WTC11 (cell line): ENCODE data around the gene AK5. TPM values are rescaled to one million over a fixed set of nuclear protein-coding genes. Genes with fewer than 3 reads are reported as not detected.

Source experiments
- ATAC-seq: fragments of 200-7000 bp; cut with Tn5 transposase; 2 replicates; pipeline ENCODE4 v1.10.0; 2021; ENCODE audit warnings: mild to moderate bottlenecking, moderate library complexity
- CTCF ChIA-PET: fragments of 300-600 bp; sonication (Branson Sonifier 250); formaldehyde crosslinking; loops from one replicate; lab custom pipeline; 2021; ENCODE audit warnings: antibody characterized with exemption; lab: Charles Lee
- POLR2A ChIA-PET: fragments of 350-600 bp; sonication (Branson Sonifier 250); formaldehyde crosslinking; loops from one replicate; lab custom pipeline; 2021; ENCODE audit warnings: antibody characterized with exemption; lab: Charles Lee
- DNase-seq: peaks from one replicate; pipeline ENCODE4 v3.0.0; 2021; ENCODE audit warnings: low spot score
- H3K27ac Mint-ChIP-seq: 2 replicates; pipeline ENCODE4 v1.8.0; 2021; ENCODE audit warnings: mixed read lengths
- H3K27me3 Mint-ChIP-seq: 2 replicates; pipeline ENCODE4 v1.8.0; 2021; ENCODE audit warnings: low read depth, mild to moderate bottlenecking, moderate library complexity, mixed read lengths
- H3K36me3 Mint-ChIP-seq: 2 replicates; pipeline ENCODE4 v1.8.0; 2021; ENCODE audit warnings: mixed read lengths
- H3K4me1 Mint-ChIP-seq: 2 replicates; pipeline ENCODE4 v1.8.0; 2022; ENCODE audit warnings: mixed read lengths
- H3K4me3 Mint-ChIP-seq: 2 replicates; pipeline ENCODE4 v1.8.0; 2021; ENCODE audit warnings: mild to moderate bottlenecking, moderate library complexity, mixed read lengths
- H3K9me3 Mint-ChIP-seq: 2 replicates; pipeline ENCODE4 v1.8.0; 2021; ENCODE audit warnings: mixed read lengths
- ATF2 ChIP-seq: sonication (generic); formaldehyde crosslinking; IDR thresholded peaks from 2 replicates; pipeline ENCODE4 v1.8.1; 2022; ENCODE audit warnings: low read depth, missing genetic modification reagents, borderline replicate concordance
- CDX4 ChIP-seq: fragments of 250-450 bp; sonication (Bioruptor Pico); IDR thresholded peaks from 2 replicates; pipeline ENCODE4 v1.9.0; 2021; ENCODE audit warnings: moderate library complexity, mild to moderate bottlenecking, inconsistent platforms, borderline replicate concordance
- CREM ChIP-seq: sonication (generic); formaldehyde crosslinking; IDR thresholded peaks from 2 replicates; pipeline ENCODE4 v1.8.1; 2022; ENCODE audit warnings: mild to moderate bottlenecking, missing genetic modification reagents, moderate library complexity
- E2F5 ChIP-seq: sonication (generic); formaldehyde crosslinking; IDR thresholded peaks from 2 replicates; pipeline ENCODE4 v1.8.1; 2022; ENCODE audit warnings: mild to moderate bottlenecking, moderate library complexity, missing genetic modification reagents
- ERG ChIP-seq: fragments of 250-450 bp; sonication (Bioruptor Pico); IDR thresholded peaks from 2 replicates; pipeline ENCODE4 v1.8.0; 2021; ENCODE audit warnings: mild to moderate bottlenecking
- ETV6 ChIP-seq: sonication (generic); formaldehyde crosslinking; IDR thresholded peaks from 2 replicates; pipeline ENCODE4 v1.8.1; 2022; ENCODE audit warnings: mild to moderate bottlenecking, missing genetic modification reagents
- FOXP1 ChIP-seq: sonication (generic); formaldehyde crosslinking; IDR thresholded peaks from 2 replicates; pipeline ENCODE4 v1.8.0; 2022; ENCODE audit warnings: missing genetic modification reagents, mild to moderate bottlenecking, moderate library complexity, borderline replicate concordance
- FOXP4 ChIP-seq: sonication (generic); formaldehyde crosslinking; IDR thresholded peaks from 2 replicates; pipeline ENCODE4 v1.8.0; 2022; ENCODE audit warnings: mild to moderate bottlenecking, missing genetic modification reagents
- GTF2I ChIP-seq: fragments of 250-450 bp; sonication (Bioruptor Pico); conservative IDR thresholded peaks from 2 replicates; pipeline ENCODE4 v1.4.0; 2021; ENCODE audit warnings: mild to moderate bottlenecking
- MAX ChIP-seq: sonication (generic); formaldehyde crosslinking; IDR thresholded peaks from 2 replicates; pipeline ENCODE4 v1.8.0; 2022; ENCODE audit warnings: mild to moderate bottlenecking, missing genetic modification reagents
- MXD4 ChIP-seq: fragments of 250-450 bp; sonication (Bioruptor Pico); IDR thresholded peaks from 2 replicates; pipeline ENCODE4 v1.8.0; 2021; ENCODE audit warnings: mild to moderate bottlenecking, moderate library complexity, borderline replicate concordance
- MYBL2 ChIP-seq: sonication (generic); formaldehyde crosslinking; IDR thresholded peaks from 2 replicates; pipeline ENCODE4 v1.8.1; 2023; ENCODE audit warnings: mild to moderate bottlenecking, moderate library complexity, missing genetic modification reagents
- NFATC4 ChIP-seq: fragments of 250-450 bp; sonication (Bioruptor Pico); IDR thresholded peaks from 2 replicates; pipeline ENCODE4 v1.9.0; 2021; ENCODE audit warnings: mild to moderate bottlenecking
- SMAD4 ChIP-seq: sonication (generic); formaldehyde crosslinking; IDR thresholded peaks from 2 replicates; pipeline ENCODE4 v1.8.0; 2022; ENCODE audit warnings: mild to moderate bottlenecking, missing genetic modification reagents
- SP1 ChIP-seq: sonication (generic); formaldehyde crosslinking; conservative IDR thresholded peaks from 2 replicates; pipeline ENCODE4 v1.8.1; 2022; ENCODE audit warnings: missing genetic modification reagents
- ZNF219 ChIP-seq: sonication (generic); formaldehyde crosslinking; IDR thresholded peaks from 2 replicates; pipeline ENCODE4 v1.8.0; 2023; ENCODE audit warnings: missing genetic modification reagents, mild to moderate bottlenecking, borderline replicate concordance
- total RNA-seq: library from RNA; stranded (reverse); gene quantifications from 3 replicates; pipeline ENCODE4 v1.2.3, GENCODE V29; 2021
- TF ChIP-seq, protein P1 (sequence below): sonication (generic); formaldehyde crosslinking; IDR thresholded peaks from 2 replicates; pipeline ENCODE4 v1.8.1; 2023; ENCODE audit warnings: mild to moderate bottlenecking, moderate library complexity, missing genetic modification reagents
- TF ChIP-seq, protein P2 (sequence below): sonication (generic); formaldehyde crosslinking; IDR thresholded peaks from 2 replicates; pipeline ENCODE4 v1.8.0; 2022; ENCODE audit warnings: missing genetic modification reagents
- TF ChIP-seq, protein P3 (sequence below): sonication (generic); formaldehyde crosslinking; IDR thresholded peaks from 2 replicates; pipeline ENCODE4 v1.8.0; 2023; ENCODE audit warnings: mild to moderate bottlenecking, missing genetic modification reagents

AK5 gene
- total RNA-seq, 1 experiment from 2014 or later = 3.0 TPM

DNA sequence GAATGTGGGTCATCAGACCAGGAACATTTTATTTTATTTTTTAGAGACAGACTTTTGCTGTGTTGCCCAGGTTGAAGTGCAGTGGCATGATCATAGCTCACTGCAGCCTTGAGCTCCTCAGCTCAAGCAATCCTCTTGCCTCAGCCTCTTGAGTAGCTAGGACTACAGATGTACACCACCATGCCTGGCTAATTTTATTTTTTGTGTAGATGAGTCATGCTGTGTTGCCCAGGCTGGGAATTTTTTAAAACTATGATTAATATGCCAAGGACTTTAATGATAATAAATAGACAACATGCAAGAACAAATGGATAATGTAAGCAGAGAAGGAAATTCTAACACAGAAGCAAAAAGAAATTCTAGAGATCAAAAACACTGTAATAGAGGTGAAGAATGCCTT is 142.4 kb downstream of the AK5 start:
- TF ChIP-seq CDX4 (no peak), ETV6 (CRISPR knock-in tag) (no peak), GTF2I (CRISPR knock-in tag) (no peak)
- TF ChIP-seq, protein P1, sequence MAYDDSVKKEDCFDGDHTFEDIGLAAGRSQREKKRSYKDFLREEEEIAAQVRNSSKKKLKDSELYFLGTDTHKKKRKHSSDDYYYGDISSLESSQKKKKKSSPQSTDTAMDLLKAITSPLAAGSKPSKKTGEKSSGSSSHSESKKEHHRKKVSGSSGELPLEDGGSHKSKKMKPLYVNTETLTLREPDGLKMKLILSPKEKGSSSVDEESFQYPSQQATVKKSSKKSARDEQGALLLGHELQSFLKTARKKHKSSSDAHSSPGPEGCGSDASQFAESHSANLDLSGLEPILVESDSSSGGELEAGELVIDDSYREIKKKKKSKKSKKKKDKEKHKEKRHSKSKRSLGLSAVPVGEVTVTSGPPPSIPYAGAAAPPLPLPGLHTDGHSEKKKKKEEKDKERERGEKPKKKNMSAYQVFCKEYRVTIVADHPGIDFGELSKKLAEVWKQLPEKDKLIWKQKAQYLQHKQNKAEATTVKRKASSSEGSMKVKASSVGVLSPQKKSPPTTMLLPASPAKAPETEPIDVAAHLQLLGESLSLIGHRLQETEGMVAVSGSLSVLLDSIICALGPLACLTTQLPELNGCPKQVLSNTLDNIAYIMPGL (CRISPR knock-in tag) = no peak
- ATAC-seq = no peak
- no peaks in the 10 kb centered on the region for H3K4me1 Mint-ChIP-seq
- H3K36me3 Mint-ChIP-seq = no peaks in the 10 kb centered on the region
- no peak overlapping the region for H3K27ac Mint-ChIP-seq
- H3K9me3 Mint-ChIP-seq = peaks cover 27% of the 10 kb centered on the region
- H3K4me3 Mint-ChIP-seq = no peak overlapping the region
- no peaks in the 10 kb centered on the region for H3K27me3 Mint-ChIP-seq
- no peak for DNase-seq
- ChIA-PET POLR2A (no interaction called here), CTCF (no interaction called here)

DNA sequence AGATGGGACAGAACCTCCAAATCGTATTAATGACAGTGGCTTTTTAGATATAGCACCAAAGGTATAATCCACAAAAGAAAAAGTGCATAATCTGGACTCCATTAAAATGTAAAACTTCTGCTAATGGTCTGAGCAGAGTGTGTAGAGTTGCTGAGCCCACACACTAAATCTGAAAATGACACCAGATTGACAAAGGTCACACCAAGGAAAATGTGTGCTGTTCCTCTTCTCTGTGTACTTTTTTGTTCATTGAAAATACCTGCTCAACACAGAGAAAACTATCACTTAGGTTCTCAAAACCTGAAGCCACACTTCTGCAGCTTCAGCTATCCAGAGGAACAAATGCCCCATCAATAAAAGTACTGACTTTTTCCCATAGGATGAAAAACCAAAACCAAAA is 146.2 kb downstream of the AK5 start:
- H3K4me1 Mint-ChIP-seq = no peaks in the 10 kb centered on the region
- H3K36me3 Mint-ChIP-seq = no peaks in the 10 kb centered on the region
- H3K27ac Mint-ChIP-seq = no peak overlapping the region
- peaks cover 23% of the 10 kb centered on the region for H3K9me3 Mint-ChIP-seq
- H3K27me3 Mint-ChIP-seq = no peaks in the 10 kb centered on the region
- ATAC-seq (no peak), DNase-seq (no peak)
- POLR2A ChIA-PET = no interaction called here
- CTCF ChIA-PET = no interaction called here
- no peak overlapping the region for H3K4me3 Mint-ChIP-seq
- TF ChIP-seq ZNF219 (CRISPR knock-in tag) (no peak), NFATC4 (CRISPR knock-in tag) (no peak), SP1 (CRISPR knock-in tag) (no peak), CREM (CRISPR knock-in tag) (no peak), SMAD4 (CRISPR knock-in tag) (no peak), ERG (CRISPR knock-in tag) (no peak), ATF2 (CRISPR knock-in tag) (no peak), FOXP4 (CRISPR knock-in tag) (no peak), MYBL2 (CRISPR knock-in tag) (no peak), E2F5 (CRISPR knock-in tag) (no peak), FOXP1 (CRISPR knock-in tag) (no peak), MAX (no peak), MXD4 (CRISPR knock-in tag) (no peak)
- TF ChIP-seq, protein P2, sequence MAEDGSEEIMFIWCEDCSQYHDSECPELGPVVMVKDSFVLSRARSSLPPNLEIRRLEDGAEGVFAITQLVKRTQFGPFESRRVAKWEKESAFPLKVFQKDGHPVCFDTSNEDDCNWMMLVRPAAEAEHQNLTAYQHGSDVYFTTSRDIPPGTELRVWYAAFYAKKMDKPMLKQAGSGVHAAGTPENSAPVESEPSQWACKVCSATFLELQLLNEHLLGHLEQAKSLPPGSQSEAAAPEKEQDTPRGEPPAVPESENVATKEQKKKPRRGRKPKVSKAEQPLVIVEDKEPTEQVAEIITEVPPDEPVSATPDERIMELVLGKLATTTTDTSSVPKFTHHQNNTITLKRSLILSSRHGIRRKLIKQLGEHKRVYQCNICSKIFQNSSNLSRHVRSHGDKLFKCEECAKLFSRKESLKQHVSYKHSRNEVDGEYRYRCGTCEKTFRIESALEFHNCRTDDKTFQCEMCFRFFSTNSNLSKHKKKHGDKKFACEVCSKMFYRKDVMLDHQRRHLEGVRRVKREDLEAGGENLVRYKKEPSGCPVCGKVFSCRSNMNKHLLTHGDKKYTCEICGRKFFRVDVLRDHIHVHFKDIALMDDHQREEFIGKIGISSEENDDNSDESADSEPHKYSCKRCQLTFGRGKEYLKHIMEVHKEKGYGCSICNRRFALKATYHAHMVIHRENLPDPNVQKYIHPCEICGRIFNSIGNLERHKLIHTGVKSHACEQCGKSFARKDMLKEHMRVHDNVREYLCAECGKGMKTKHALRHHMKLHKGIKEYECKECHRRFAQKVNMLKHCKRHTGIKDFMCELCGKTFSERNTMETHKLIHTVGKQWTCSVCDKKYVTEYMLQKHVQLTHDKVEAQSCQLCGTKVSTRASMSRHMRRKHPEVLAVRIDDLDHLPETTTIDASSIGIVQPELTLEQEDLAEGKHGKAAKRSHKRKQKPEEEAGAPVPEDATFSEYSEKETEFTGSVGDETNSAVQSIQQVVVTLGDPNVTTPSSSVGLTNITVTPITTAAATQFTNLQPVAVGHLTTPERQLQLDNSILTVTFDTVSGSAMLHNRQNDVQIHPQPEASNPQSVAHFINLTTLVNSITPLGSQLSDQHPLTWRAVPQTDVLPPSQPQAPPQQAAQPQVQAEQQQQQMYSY (CRISPR knock-in tag) = no peak
- TF ChIP-seq, protein P3, sequence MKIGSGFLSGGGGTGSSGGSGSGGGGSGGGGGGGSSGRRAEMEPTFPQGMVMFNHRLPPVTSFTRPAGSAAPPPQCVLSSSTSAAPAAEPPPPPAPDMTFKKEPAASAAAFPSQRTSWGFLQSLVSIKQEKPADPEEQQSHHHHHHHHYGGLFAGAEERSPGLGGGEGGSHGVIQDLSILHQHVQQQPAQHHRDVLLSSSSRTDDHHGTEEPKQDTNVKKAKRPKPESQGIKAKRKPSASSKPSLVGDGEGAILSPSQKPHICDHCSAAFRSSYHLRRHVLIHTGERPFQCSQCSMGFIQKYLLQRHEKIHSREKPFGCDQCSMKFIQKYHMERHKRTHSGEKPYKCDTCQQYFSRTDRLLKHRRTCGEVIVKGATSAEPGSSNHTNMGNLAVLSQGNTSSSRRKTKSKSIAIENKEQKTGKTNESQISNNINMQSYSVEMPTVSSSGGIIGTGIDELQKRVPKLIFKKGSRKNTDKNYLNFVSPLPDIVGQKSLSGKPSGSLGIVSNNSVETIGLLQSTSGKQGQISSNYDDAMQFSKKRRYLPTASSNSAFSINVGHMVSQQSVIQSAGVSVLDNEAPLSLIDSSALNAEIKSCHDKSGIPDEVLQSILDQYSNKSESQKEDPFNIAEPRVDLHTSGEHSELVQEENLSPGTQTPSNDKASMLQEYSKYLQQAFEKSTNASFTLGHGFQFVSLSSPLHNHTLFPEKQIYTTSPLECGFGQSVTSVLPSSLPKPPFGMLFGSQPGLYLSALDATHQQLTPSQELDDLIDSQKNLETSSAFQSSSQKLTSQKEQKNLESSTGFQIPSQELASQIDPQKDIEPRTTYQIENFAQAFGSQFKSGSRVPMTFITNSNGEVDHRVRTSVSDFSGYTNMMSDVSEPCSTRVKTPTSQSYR (CRISPR knock-in tag) = no peak
